Activated B cell treated with CpG ODN at 0.5 μM for 24 hours (primary cell): ENCODE results near the gene TTC29. TPM values are rescaled to one million over a fixed set of nuclear protein-coding genes. Genes with fewer than 3 reads are reported as not detected.

ENCODE experiments used
- ATAC-seq: fragments of 200-7000 bp; cut with Tn5 transposase; one replicate; pipeline ENCODE4 v1.10.0; 2021; ENCODE audit warnings: low read depth, mild to moderate bottlenecking, moderate library complexity
- CTCF ChIA-PET: fragments of 350-600 bp; sonication (Branson Sonifier 250); formaldehyde crosslinking; loops from one replicate; lab custom pipeline; 2021; ENCODE audit warnings: antibody characterized with exemption; lab: Charles Lee
- POLR2A ChIA-PET: fragments of 350-600 bp; sonication (Branson Sonifier 250); formaldehyde crosslinking; loops from one replicate; lab custom pipeline; 2021; ENCODE audit warnings: antibody characterized with exemption; lab: Charles Lee
- DNase-seq: peaks from one replicate; pipeline ENCODE4 v3.0.0; 2022
- H3K27ac Mint-ChIP-seq: one replicate; pipeline ENCODE4 v1.8.0; 2020; ENCODE audit warnings: mixed read lengths
- H3K27me3 Mint-ChIP-seq: one replicate; pipeline ENCODE4 v1.8.0; 2021; ENCODE audit warnings: mixed read lengths
- H3K36me3 Mint-ChIP-seq: one replicate; pipeline ENCODE4 v1.8.0; 2021; ENCODE audit warnings: low read depth, mixed read lengths
- H3K4me1 Mint-ChIP-seq: one replicate; pipeline ENCODE4 v1.8.0; 2021; ENCODE audit warnings: mixed read lengths
- H3K4me3 Mint-ChIP-seq: one replicate; pipeline ENCODE4 v1.8.0; 2020; ENCODE audit warnings: mild to moderate bottlenecking, mixed read lengths
- H3K9me3 Mint-ChIP-seq: one replicate; pipeline ENCODE4 v1.8.0; 2020; ENCODE audit warnings: mixed read lengths
- intact Hi-C: fragments of 100-400 bp; cut with micrococcal nuclease; formaldehyde crosslinking; loops from one replicate; pipeline ENCODE4 v1.15.1; 2024
- total RNA-seq: library from RNA; stranded (reverse); gene quantifications from 2 replicates; pipeline ENCODE4 v1.2.3, GENCODE V29; 2022
- TF ChIP-seq, protein P1 (sequence below): fragments of 200-600 bp; IDR thresholded peaks from one replicate; pipeline ENCODE4 v1.8.0; 2022; ENCODE audit warnings: antibody characterized with exemption, mild to moderate bottlenecking

TTC29 gene
- total RNA-seq, 1 donor from 2014 or later = not detected

DNA sequence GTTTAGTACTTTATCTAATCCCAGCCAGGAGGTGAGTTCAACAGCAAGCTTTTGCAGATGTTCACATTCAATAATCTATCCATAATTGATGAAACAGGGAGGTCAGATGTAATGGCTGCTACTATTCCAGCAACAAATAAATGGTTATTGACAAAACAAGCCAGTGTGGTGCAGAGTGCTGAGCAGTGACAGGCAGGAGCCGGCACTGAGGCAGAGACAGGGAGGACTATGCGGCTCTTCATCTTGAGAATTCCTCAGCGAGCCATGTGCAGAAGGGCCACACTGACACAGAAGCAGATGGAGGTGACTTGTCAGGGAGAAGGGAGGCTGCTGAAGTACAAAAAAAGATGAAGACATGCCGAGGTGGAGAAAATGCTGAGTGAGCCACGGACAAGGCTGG lies 98.3 kb downstream of the TTC29 start:
- H3K4me3 Mint-ChIP-seq = no peak overlapping the region
- TF ChIP-seq, protein P1, sequence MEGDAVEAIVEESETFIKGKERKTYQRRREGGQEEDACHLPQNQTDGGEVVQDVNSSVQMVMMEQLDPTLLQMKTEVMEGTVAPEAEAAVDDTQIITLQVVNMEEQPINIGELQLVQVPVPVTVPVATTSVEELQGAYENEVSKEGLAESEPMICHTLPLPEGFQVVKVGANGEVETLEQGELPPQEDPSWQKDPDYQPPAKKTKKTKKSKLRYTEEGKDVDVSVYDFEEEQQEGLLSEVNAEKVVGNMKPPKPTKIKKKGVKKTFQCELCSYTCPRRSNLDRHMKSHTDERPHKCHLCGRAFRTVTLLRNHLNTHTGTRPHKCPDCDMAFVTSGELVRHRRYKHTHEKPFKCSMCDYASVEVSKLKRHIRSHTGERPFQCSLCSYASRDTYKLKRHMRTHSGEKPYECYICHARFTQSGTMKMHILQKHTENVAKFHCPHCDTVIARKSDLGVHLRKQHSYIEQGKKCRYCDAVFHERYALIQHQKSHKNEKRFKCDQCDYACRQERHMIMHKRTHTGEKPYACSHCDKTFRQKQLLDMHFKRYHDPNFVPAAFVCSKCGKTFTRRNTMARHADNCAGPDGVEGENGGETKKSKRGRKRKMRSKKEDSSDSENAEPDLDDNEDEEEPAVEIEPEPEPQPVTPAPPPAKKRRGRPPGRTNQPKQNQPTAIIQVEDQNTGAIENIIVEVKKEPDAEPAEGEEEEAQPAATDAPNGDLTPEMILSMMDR = no peak
- H3K27me3 Mint-ChIP-seq = peaks cover 3% of the 10 kb centered on the region
- ChIA-PET POLR2A (no interaction called here), CTCF (no interaction called here)
- H3K36me3 Mint-ChIP-seq = no peaks in the 10 kb centered on the region
- no peak overlapping the region for H3K27ac Mint-ChIP-seq
- no peak for DNase-seq
- no peaks in the 10 kb centered on the region for H3K4me1 Mint-ChIP-seq
- intact Hi-C loops = no loop called here
- no peak for ATAC-seq
- H3K9me3 Mint-ChIP-seq = no peaks in the 10 kb centered on the region

DNA sequence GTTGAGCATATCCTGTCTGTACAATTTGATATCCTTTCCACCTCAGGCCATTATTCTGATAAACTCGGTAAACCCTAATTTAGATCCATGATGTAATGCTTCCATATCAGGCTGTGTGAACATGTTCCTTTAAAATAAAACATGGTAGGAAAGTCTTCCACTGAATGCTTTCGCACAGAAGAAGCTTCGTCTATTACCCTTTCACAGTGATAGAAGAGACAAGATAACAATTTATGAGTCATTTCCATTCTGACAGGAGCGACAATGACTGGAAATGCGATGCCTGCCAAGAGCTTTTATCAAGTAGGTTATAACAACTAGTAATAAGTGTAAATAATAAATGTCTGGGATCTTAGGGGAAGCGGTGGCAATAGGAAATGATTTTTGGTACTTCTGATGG lies 98.8 kb downstream of the TTC29 start:
- CTCF ChIA-PET = no interaction called here
- intact Hi-C loops = no loop called here

DNA sequence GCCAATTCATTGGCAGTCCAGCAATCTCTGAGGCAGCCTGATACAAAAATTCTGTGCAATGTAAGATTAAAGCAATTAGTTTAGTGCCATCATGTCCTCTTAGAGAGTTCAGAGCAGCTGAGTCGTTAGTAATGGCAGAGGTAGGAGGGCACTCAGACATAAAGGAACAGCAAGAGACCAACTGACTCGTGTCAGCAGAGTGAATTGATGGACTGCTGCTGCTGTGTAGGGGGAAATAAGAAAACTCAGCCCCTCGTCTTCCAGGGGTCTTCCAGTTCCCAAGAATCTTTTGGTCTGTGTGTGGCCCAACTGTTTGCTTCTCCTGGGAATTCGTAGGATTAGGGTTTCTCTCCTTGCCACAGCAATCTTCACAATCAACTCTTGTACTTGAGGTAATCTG lies 100.9 kb downstream of the TTC29 start:
- Mint-ChIP-seq H3K4me3 (no peak overlapping the region), H3K4me1 (no peaks in the 10 kb centered on the region), H3K27me3 (peaks cover 3% of the 10 kb centered on the region), H3K27ac (no peak overlapping the region), H3K9me3 (no peaks in the 10 kb centered on the region), H3K36me3 (no peaks in the 10 kb centered on the region)
- no peak for ATAC-seq
- CTCF ChIA-PET = no interaction called here
- intact Hi-C loops = no loop called here
- no peak for DNase-seq
- TF ChIP-seq, protein P1 = no peak
- POLR2A ChIA-PET = no interaction called here

More for the DNA sequence above, 98.8 kb downstream of the TTC29 start:
- Mint-ChIP-seq H3K4me3 (no peak overlapping the region), H3K36me3 (no peaks in the 10 kb centered on the region), H3K27ac (no peak overlapping the region), H3K4me1 (no peaks in the 10 kb centered on the region), H3K9me3 (no peaks in the 10 kb centered on the region), H3K27me3 (peaks cover 3% of the 10 kb centered on the region)
- DNase-seq (no peak), ATAC-seq (no peak)
- POLR2A ChIA-PET = no interaction called here
- TF ChIP-seq, protein P1 = no peak

DNA sequence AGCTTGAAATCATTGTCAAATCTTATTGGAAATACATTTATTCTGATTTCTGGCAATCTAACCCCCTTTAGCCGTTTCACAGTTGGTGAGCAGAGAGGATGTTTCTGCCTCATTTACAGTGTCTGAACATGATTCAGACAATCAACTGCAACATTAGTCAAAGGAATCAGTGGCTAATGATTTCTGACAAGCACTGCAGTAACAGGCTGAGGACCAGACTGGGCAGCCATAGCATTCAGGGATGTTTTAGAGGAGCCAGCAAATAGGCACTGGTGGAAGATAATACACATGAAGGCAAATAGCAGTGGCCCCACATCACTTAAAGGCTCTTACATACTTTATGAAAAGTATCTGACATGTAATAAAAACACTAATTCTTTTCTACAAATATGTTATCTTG lies 102.8 kb downstream of the TTC29 start:
- no peak for ATAC-seq
- DNase-seq = no peak
- CTCF ChIA-PET = no interaction called here
- H3K27ac Mint-ChIP-seq = no peak overlapping the region
- TF ChIP-seq, protein P1 = no peak
- no peak overlapping the region for H3K4me3 Mint-ChIP-seq
- peaks cover 3% of the 10 kb centered on the region for H3K27me3 Mint-ChIP-seq
- POLR2A ChIA-PET = no interaction called here
- no peaks in the 10 kb centered on the region for H3K9me3 Mint-ChIP-seq
- no peaks in the 10 kb centered on the region for H3K4me1 Mint-ChIP-seq
- H3K36me3 Mint-ChIP-seq = no peaks in the 10 kb centered on the region
- intact Hi-C loops = no loop called here

DNA sequence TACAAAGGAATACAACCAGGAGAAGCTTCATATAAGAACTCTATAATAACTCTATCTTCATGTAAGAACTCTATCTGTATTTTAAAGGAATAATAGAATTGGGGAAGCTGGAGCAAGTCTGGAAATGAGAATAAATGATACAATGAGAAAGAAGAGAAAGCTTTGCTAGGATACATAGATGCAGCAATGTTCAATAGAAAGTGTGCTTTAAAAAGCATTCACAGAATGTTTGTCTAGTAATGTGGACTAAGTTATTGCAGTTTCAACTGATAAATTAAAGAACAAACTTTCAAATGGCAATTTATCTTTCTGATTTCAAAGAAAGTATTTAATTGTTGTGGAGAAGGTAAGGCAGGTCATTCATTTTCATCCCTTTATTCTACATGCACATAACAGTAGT lies 104.9 kb downstream of the TTC29 start:
- ChIA-PET CTCF (no interaction called here), POLR2A (no interaction called here)
- Mint-ChIP-seq H3K4me3 (no peak overlapping the region), H3K9me3 (no peaks in the 10 kb centered on the region), H3K27ac (no peak overlapping the region), H3K27me3 (peaks cover 2% of the 10 kb centered on the region), H3K4me1 (no peaks in the 10 kb centered on the region), H3K36me3 (no peaks in the 10 kb centered on the region)
- intact Hi-C loops = no loop called here
- TF ChIP-seq, protein P1 = no peak
- ATAC-seq = no peak
- no peak for DNase-seq
